K562 (cell line): ENCODE results near the gene PPFIBP2.

Experiments
- CTCF ChIP-seq, 3 experiments: IDR thresholded peaks in 2 of 3; conservative IDR thresholded peaks in 1 of 3; 2 replicates each; pipeline ENCODE4 v1.5.1; 2011 to 2012; ENCODE audit warnings: low read length in 3 of 3, mild to moderate bottlenecking in 3 of 3, control low read depth in 2 of 3, improper control_type of control experiment in 1 of 3, inconsistent platforms in 1 of 3, low read depth in 1 of 3, mixed read lengths in 1 of 3, moderate library complexity in 1 of 3; ENCODE audit not compliant: insufficient read depth in 2 of 3
- HEY1 ChIP-seq: fragments of 250-450 bp; sonication (Bioruptor Pico); IDR thresholded peaks from 2 replicates; pipeline ENCODE4 v1.5.0; 2020; ENCODE audit warnings: mild to moderate bottlenecking, moderate library complexity, borderline replicate concordance
- SPI1 ChIP-seq: IDR thresholded peaks from 2 replicates; pipeline ENCODE4 v1.6.1; 2011; ENCODE audit warnings: low read depth, low read length, control low read depth, borderline replicate concordance
- ZNF274 ChIP-seq: IDR thresholded peaks from 2 replicates; pipeline ENCODE4 v1.6.1; 2011; ENCODE audit warnings: low read depth, mild to moderate bottlenecking, low read length, moderate library complexity, borderline replicate concordance
- ZNF561 ChIP-seq: fragments of 450-650 bp; formaldehyde crosslinking; conservative IDR thresholded peaks from 2 replicates; pipeline ENCODE4 v1.4.0; 2020; ENCODE audit warnings: mild to moderate bottlenecking, moderate library complexity
- TF ChIP-seq, protein P1 (sequence below): sonication (generic); formaldehyde crosslinking; IDR thresholded peaks from 2 replicates; pipeline ENCODE4 v1.8.1; 2022; ENCODE audit warnings: missing genetic modification reagents

DNA sequence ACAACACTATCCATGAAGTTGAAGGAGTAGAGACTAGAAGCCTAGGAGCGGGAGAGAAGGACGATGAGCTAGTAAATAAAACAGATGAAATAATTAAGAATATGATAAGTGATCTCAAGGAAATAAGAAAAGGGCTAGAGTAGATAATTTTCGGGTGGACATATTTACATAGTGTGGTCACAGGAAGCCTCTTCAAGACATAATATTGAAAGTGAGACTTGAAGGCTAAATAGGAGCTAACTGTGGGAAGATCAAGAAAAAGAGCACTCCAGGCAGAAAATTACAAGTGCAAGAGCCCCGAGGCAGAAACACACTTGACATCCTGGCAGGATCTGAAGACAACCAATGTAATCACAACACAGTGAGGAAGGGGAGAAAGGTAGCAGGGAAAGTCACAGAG, 11.9 kb upstream of the PPFIBP2 start:
- TF ChIP-seq, protein P1, sequence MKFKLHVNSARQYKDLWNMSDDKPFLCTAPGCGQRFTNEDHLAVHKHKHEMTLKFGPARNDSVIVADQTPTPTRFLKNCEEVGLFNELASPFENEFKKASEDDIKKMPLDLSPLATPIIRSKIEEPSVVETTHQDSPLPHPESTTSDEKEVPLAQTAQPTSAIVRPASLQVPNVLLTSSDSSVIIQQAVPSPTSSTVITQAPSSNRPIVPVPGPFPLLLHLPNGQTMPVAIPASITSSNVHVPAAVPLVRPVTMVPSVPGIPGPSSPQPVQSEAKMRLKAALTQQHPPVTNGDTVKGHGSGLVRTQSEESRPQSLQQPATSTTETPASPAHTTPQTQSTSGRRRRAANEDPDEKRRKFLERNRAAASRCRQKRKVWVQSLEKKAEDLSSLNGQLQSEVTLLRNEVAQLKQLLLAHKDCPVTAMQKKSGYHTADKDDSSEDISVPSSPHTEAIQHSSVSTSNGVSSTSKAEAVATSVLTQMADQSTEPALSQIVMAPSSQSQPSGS (CRISPR knock-in tag) = no peak
- TF ChIP-seq HEY1 (no peak), CTCF (IDR thresholded peaks at IDR 0.05 in 2 of 3, conservative IDR thresholded peaks at IDR 0.05 in 1 of 3; ENCODE audit: insufficient read depth in 2 of 3, low read depth in 1 of 3, low read length in 3 of 3) (no peak), ZNF561 (CRISPR knock-in tag) (no peak), SPI1 (no peak), ZNF274 (no peak)
